SK-N-SH (cell line): ENCODE results near the gene ARID3A. TPM values are rescaled to one million over a fixed set of nuclear protein-coding genes. Genes with fewer than 3 reads are reported as not detected.

Experiments used
- CTCF ChIA-PET: fragments of 300-600, 350-600 bp; formaldehyde crosslinking; extraction: SDS; loops from one replicate; lab custom pipeline; 2021; lab: Yijun Ruan, JAX
- POLR2A ChIA-PET: fragments of 350-600 bp; sonication (Branson Sonifier 250); formaldehyde crosslinking; extraction: SDS; loops from one replicate; lab custom pipeline; 2020; ENCODE audit warnings: antibody characterized with exemption, inconsistent platforms; lab: Yijun Ruan, JAX
- DNase-seq: peaks from one replicate; pipeline ENCODE4 v3.0.0; 2012
- H2AFZ ChIP-seq: fragments of 200-600 bp; sonication (generic); 2 replicates; pipeline ENCODE4 v1.8.1; 2016; ENCODE audit warnings: antibody characterized with exemption, mild to moderate bottlenecking, low read depth
- H3F3A ChIP-seq: fragments of 200-600 bp; sonication (generic); replicated peaks from 2 replicates; pipeline ENCODE3; 2016; ENCODE audit warnings: antibody characterized with exemption, mild to moderate bottlenecking; ENCODE audit not compliant: insufficient read depth
- H3K27ac ChIP-seq, 2 experiments: fragments of 200-500 bp in 1 of 2; fragments of 200-600 bp in 1 of 2; sonication (Bioruptor generic) in 1 of 2; sonication (generic), shearing (Covaris generic) in 1 of 2; 2 replicates each; pipeline versions ENCODE4 v1.5.1 to v1.6.1; 2014 to 2016; ENCODE audit warnings: low read depth in 2 of 2, inconsistent platforms in 1 of 2, low read length in 1 of 2, mild to moderate bottlenecking in 1 of 2, mixed read lengths in 1 of 2
- H3K27me3 ChIP-seq: fragments of 200-600 bp; sonication (generic), shearing (Covaris generic); 2 replicates; pipeline ENCODE4 v1.6.1; 2016; ENCODE audit warnings: mixed run types; ENCODE audit not compliant: insufficient read depth
- H3K36me3 ChIP-seq, 2 experiments: fragments of 200-500 bp in 1 of 2; fragments of 200-600 bp in 1 of 2; sonication (Bioruptor generic) in 1 of 2; sonication (generic) in 1 of 2; replicated peaks in 1 of 2; 2 replicates each; pipeline versions ENCODE3 to v1.5.1; 2014 to 2016; ENCODE audit warnings: low read length in 1 of 2, mild to moderate bottlenecking in 1 of 2; ENCODE audit not compliant: insufficient read depth in 2 of 2, control insufficient read depth in 1 of 2
- H3K4me1 ChIP-seq, 2 experiments: fragments of 200-500 bp in 1 of 2; fragments of 200-600 bp in 1 of 2; sonication (Bioruptor generic) in 1 of 2; sonication (generic), shearing (Covaris generic) in 1 of 2; 2 replicates each; pipeline versions ENCODE4 v1.5.1 to v1.6.1; 2014 to 2016; ENCODE audit warnings: low read depth in 1 of 2, low read length in 1 of 2, mixed run types in 1 of 2; ENCODE audit not compliant: insufficient read depth in 2 of 2, control insufficient read depth in 1 of 2
- H3K4me2 ChIP-seq: fragments of 200-600 bp; sonication (generic), shearing (Covaris generic); 2 replicates; pipeline ENCODE4 v1.6.1; 2017; ENCODE audit warnings: mixed run types
- H3K4me3 ChIP-seq, 2 experiments: fragments of 200-500 bp in 1 of 2; fragments of 200-600 bp in 1 of 2; sonication (Bioruptor generic) in 1 of 2; sonication (generic), shearing (Covaris generic) in 1 of 2; 2 replicates each; pipeline versions ENCODE4 v1.5.1 to v1.8.1; 2014 to 2016; ENCODE audit warnings: low read depth in 2 of 2, inconsistent platforms in 1 of 2, low read length in 1 of 2, mild to moderate bottlenecking in 1 of 2, mixed read lengths in 1 of 2, moderate library complexity in 1 of 2
- H3K79me2 ChIP-seq: fragments of 200-600 bp; sonication (generic); 2 replicates; pipeline ENCODE4 v1.8.1; 2017; ENCODE audit warnings: mild to moderate bottlenecking; ENCODE audit not compliant: insufficient read depth
- H3K9ac ChIP-seq: fragments of 200-600 bp; sonication (generic); 2 replicates; pipeline ENCODE4 v1.6.1; 2017; ENCODE audit warnings: mixed run types
- H3K9me2 ChIP-seq: fragments of 200-600 bp; sonication (generic); 2 replicates; pipeline ENCODE4 v1.6.1; 2017; ENCODE audit warnings: mixed run types
- H3K9me3 ChIP-seq: fragments of 200-600 bp; sonication (generic); 2 replicates; pipeline ENCODE4 v1.6.1; 2017; ENCODE audit warnings: mixed run types, mild to moderate bottlenecking, moderate library complexity
- H4K20me1 ChIP-seq: fragments of 200-600 bp; sonication (generic); 2 replicates; pipeline ENCODE4 v1.6.1; 2017; ENCODE audit warnings: mild to moderate bottlenecking, mixed run types; ENCODE audit not compliant: insufficient read depth
- CHD2 ChIP-seq: fragments of 150-350 bp; IDR thresholded peaks from 2 replicates; pipeline ENCODE4 v1.6.1; 2018; ENCODE audit warnings: low read length; ENCODE audit not compliant: partially characterized antibody
- EP300 ChIP-seq, 2 experiments: IDR thresholded peaks; 2 replicates each; pipeline versions ENCODE4 v1.4.0 to v1.6.1; 2012; ENCODE audit warnings: borderline replicate concordance in 1 of 2, low read depth in 1 of 2, low read length in 1 of 2
- FOSL2 ChIP-seq: IDR thresholded peaks from 2 replicates; pipeline ENCODE4 v1.4.0; 2012; ENCODE audit warnings: low read depth, mild to moderate bottlenecking, moderate library complexity, borderline replicate concordance
- FOXM1 ChIP-seq: IDR thresholded peaks from 2 replicates; pipeline ENCODE4 v1.4.0; 2012; ENCODE audit warnings: low read depth, mild to moderate bottlenecking
- JUND ChIP-seq: IDR thresholded peaks from 2 replicates; pipeline ENCODE4 v1.4.0; 2012
- MXI1 ChIP-seq: IDR thresholded peaks from 2 replicates; pipeline ENCODE4 v1.6.1; 2012; ENCODE audit warnings: mild to moderate bottlenecking, low read depth, low read length, improper control_type of control experiment
- RAD21 ChIP-seq: IDR thresholded peaks from 2 replicates; pipeline ENCODE4 v1.6.1; 2012; ENCODE audit warnings: mild to moderate bottlenecking, low read length
- RCOR1 ChIP-seq: fragments of 150-350 bp; IDR thresholded peaks from 2 replicates; pipeline ENCODE4 v1.6.1; 2017; ENCODE audit warnings: antibody characterized with exemption, low read length
- RFX5 ChIP-seq: IDR thresholded peaks from 2 replicates; pipeline ENCODE4 v1.6.1; 2012; ENCODE audit warnings: mild to moderate bottlenecking, improper control_type of control experiment, low read length
- SMC3 ChIP-seq: IDR thresholded peaks from 2 replicates; pipeline ENCODE4 v1.6.1; 2012; ENCODE audit warnings: low read depth, low read length, improper control_type of control experiment
- TAF1 ChIP-seq: IDR thresholded peaks from 2 replicates; pipeline ENCODE4 v1.6.1; 2012; ENCODE audit warnings: low read depth, mild to moderate bottlenecking, low read length, moderate library complexity, borderline replicate concordance
- WGBS: methylation state at CpG from one replicate; pipeline ENCODE4 v1.1.6; 2017; ENCODE audit warnings: low lambda C conversion rate; 5-methylcytosine and 5-hydroxymethylcytosine counted together
- polyA plus RNA-seq, 3 experiments: library from polyadenylated mRNA; depleted of rRNA; stranded (reverse); fragments of >200 nt; gene quantifications; 2 replicates each; pipeline ENCODE4 v1.2.3, GENCODE V29; 2012
- TF ChIP-seq, protein P1 (sequence below): IDR thresholded peaks from 2 replicates; pipeline ENCODE4 v1.4.0; 2012; ENCODE audit warnings: low read depth, borderline replicate concordance
- TF ChIP-seq, protein P2 (sequence below): IDR thresholded peaks from 2 replicates; pipeline ENCODE4 v1.4.0; 2012; ENCODE audit warnings: low read depth
- TF ChIP-seq, protein P3 (sequence below): IDR thresholded peaks from 2 replicates; pipeline ENCODE4 v1.6.1; 2012; ENCODE audit warnings: mild to moderate bottlenecking, low read depth, low read length, moderate library complexity
- TF ChIP-seq, protein P4 (sequence below): fragments of 150-350 bp; IDR thresholded peaks from 2 replicates; pipeline ENCODE4 v1.6.1; 2016; ENCODE audit warnings: mild to moderate bottlenecking, low read depth, low read length
- TF ChIP-seq, protein P5 (sequence below): fragments of 150-350 bp; IDR thresholded peaks from 2 replicates; pipeline ENCODE4 v1.6.1; 2017; ENCODE audit warnings: antibody characterized with exemption, low read length, low read depth, borderline replicate concordance

ARID3A gene
- polyA plus RNA-seq, 1 of the 3 experiments (the other 2 are of a cell fraction) = 8.6 TPM

DNA sequence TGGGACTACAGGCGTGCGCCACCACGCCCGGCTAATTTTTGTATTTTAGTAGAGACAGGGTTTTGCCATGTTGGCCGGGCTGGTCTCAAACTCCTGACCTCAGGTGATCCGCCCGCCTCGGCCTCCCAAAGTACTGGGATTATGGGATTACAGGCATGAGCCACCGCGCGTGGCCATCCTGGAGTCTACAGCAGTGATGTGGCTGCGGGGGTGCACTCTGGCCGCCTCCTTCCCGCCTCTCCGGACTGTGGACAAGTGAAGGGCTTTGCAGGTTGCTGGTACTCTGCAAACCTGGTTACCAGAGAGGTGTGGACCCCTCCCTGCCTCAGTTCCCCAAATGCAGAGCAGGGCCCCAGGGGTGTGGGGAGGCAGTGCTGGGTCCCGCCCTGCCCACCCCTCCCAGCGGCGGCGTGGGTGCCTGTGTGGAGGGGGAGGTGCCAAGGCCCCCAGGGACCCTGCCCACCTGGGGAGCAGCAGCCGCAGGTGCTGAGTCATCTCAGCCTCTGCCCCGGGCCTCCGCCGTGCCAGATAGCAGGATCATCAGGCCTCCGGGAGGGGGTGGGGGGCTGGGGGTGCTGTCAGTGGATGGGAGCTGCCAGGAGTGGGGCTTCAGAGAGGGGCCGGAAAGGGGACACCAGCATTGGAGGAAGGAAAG lies 23.1 kb downstream of the ARID3A start:
- Histone ChIP-seq H3K4me2 (no peak overlapping the region), H3K9ac (no peak overlapping the region), H3K79me2 (peaks cover 8% of the 10 kb centered on the region; the same call in 1 of the 2 replicates), H3K4me1 (peaks cover 0 to 20% of the 10 kb centered on the region in 2 experiments; a peak in 1 of 4 replicates), H3K27ac (no peak overlapping the region), H3F3A (no peaks in the 10 kb centered on the region), H3K4me3 (no peak overlapping the region), H3K36me3 (peaks cover 0 to 4% of the 10 kb centered on the region in 2 experiments), H3K27me3 (no peaks in the 10 kb centered on the region), H3K9me2 (no peaks in the 10 kb centered on the region), H2AFZ (no peak overlapping the region), H4K20me1 (peaks cover 41% of the 10 kb centered on the region; the same call in 1 of the 2 replicates), H3K9me3 (no peaks in the 10 kb centered on the region)
- 97% methylated on average over 15 of the region's 25 CpGs for WGBS
- ChIA-PET CTCF (interaction anchor here (1.4 kb wide), 1 partner anchor 26 kb away, joined by 6 read pairs; no protein-coding TSS in a partner anchor), POLR2A (no interaction called here)
- DNase-seq = no peak
- TF ChIP-seq RAD21 (no peak), TAF1 (no peak), MXI1 (no peak), RFX5 (no peak), FOXM1 (no peak), SMC3 (no peak), JUND (no peak), CHD2 (no peak), FOSL2 (no peak), RCOR1 (no peak), EP300 (IDR thresholded peaks at IDR 0.05; ENCODE audit: borderline replicate concordance in 1 of 2, low read depth in 1 of 2, low read length in 1 of 2) (no peak)
- TF ChIP-seq, protein P1, sequence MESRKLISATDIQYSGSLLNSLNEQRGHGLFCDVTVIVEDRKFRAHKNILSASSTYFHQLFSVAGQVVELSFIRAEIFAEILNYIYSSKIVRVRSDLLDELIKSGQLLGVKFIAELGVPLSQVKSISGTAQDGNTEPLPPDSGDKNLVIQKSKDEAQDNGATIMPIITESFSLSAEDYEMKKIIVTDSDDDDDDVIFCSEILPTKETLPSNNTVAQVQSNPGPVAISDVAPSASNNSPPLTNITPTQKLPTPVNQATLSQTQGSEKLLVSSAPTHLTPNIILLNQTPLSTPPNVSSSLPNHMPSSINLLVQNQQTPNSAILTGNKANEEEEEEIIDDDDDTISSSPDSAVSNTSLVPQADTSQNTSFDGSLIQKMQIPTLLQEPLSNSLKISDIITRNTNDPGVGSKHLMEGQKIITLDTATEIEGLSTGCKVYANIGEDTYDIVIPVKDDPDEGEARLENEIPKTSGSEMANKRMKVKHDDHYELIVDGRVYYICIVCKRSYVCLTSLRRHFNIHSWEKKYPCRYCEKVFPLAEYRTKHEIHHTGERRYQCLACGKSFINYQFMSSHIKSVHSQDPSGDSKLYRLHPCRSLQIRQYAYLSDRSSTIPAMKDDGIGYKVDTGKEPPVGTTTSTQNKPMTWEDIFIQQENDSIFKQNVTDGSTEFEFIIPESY = no peak
- TF ChIP-seq, protein P2, sequence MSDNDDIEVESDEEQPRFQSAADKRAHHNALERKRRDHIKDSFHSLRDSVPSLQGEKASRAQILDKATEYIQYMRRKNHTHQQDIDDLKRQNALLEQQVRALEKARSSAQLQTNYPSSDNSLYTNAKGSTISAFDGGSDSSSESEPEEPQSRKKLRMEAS = no peak
- TF ChIP-seq, protein P3, sequence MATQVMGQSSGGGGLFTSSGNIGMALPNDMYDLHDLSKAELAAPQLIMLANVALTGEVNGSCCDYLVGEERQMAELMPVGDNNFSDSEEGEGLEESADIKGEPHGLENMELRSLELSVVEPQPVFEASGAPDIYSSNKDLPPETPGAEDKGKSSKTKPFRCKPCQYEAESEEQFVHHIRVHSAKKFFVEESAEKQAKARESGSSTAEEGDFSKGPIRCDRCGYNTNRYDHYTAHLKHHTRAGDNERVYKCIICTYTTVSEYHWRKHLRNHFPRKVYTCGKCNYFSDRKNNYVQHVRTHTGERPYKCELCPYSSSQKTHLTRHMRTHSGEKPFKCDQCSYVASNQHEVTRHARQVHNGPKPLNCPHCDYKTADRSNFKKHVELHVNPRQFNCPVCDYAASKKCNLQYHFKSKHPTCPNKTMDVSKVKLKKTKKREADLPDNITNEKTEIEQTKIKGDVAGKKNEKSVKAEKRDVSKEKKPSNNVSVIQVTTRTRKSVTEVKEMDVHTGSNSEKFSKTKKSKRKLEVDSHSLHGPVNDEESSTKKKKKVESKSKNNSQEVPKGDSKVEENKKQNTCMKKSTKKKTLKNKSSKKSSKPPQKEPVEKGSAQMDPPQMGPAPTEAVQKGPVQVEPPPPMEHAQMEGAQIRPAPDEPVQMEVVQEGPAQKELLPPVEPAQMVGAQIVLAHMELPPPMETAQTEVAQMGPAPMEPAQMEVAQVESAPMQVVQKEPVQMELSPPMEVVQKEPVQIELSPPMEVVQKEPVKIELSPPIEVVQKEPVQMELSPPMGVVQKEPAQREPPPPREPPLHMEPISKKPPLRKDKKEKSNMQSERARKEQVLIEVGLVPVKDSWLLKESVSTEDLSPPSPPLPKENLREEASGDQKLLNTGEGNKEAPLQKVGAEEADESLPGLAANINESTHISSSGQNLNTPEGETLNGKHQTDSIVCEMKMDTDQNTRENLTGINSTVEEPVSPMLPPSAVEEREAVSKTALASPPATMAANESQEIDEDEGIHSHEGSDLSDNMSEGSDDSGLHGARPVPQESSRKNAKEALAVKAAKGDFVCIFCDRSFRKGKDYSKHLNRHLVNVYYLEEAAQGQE = no peak
- TF ChIP-seq, protein P4, sequence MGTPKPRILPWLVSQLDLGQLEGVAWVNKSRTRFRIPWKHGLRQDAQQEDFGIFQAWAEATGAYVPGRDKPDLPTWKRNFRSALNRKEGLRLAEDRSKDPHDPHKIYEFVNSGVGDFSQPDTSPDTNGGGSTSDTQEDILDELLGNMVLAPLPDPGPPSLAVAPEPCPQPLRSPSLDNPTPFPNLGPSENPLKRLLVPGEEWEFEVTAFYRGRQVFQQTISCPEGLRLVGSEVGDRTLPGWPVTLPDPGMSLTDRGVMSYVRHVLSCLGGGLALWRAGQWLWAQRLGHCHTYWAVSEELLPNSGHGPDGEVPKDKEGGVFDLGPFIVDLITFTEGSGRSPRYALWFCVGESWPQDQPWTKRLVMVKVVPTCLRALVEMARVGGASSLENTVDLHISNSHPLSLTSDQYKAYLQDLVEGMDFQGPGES = no peak
- TF ChIP-seq, protein P5, sequence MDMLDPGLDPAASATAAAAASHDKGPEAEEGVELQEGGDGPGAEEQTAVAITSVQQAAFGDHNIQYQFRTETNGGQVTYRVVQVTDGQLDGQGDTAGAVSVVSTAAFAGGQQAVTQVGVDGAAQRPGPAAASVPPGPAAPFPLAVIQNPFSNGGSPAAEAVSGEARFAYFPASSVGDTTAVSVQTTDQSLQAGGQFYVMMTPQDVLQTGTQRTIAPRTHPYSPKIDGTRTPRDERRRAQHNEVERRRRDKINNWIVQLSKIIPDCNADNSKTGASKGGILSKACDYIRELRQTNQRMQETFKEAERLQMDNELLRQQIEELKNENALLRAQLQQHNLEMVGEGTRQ = no peak
